ENCODE results near the gene ADGRD1. TPM values are rescaled to one million over a fixed set of nuclear protein-coding genes. Genes with fewer than 3 reads are reported as not detected.

The ADGRD1 gene
- total RNA-seq, 1 experiment from 2014 or later = 0.77 TPM

DNA sequence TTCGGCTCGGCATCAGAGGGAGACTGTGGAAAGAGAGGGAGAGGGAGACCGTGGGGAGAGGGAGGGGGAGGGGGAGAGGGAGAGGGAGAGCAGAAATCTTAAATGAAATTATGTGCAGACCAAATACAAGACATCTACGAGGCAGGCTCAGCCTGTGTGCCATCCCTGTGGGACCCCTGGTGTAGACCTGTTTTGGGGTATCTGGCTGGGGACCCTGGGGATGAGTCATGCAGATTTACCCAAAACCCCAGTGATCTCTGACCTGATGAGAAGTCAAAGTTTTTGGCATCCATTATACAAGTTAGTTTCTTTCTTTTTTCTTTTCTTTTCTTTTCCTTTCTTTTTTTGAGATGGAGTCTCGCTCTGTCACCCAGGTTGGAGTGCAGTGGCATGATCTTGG lies 44.4 kb downstream of the ADGRD1 start:
- no peak for ATAC-seq
- H3K27me3 Mint-ChIP-seq (ENCODE audit: low read depth) = peaks cover 6% of the 10 kb centered on the region
- CTCF ChIA-PET = no interaction called here

DNA sequence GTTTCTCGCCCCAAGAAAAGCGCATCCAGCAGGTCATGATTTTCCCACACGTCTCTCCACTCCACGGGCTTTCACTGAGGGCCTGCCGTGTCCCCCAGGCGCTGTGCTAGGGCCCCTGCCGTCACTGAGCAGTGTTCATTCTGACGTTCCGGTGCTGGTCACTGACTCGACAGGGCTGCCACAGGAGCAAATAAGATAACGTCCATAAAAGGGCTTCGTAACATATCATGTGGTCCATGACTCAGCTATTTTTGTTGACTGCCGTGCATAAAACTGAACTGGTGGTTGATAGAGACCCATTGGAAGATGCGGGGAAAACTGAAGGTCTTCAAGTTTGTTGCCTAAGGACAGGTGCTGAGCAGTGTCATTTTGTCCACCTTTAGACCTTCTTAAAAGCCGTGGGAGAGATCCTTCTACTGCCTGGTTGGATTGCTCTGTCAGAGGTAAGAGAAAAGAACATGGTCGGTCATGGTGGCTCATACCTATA lies 46.3 kb downstream of the ADGRD1 start:
- H3K9me3 Mint-ChIP-seq = peaks cover 30% of the 10 kb centered on the region
- CTCF ChIA-PET = no interaction called here
- H3K27me3 Mint-ChIP-seq (ENCODE audit: low read depth) = peaks cover 6% of the 10 kb centered on the region
- POLR2A ChIA-PET = no interaction called here
- ATAC-seq = no peak
- DNase-seq (ENCODE audit: low spot score) = no peak
- no peaks in the 10 kb centered on the region for H3K4me1 Mint-ChIP-seq
- no peak overlapping the region for H3K27ac Mint-ChIP-seq
- no peak overlapping the region for H3K4me3 Mint-ChIP-seq
- TF ChIP-seq, protein P1, sequence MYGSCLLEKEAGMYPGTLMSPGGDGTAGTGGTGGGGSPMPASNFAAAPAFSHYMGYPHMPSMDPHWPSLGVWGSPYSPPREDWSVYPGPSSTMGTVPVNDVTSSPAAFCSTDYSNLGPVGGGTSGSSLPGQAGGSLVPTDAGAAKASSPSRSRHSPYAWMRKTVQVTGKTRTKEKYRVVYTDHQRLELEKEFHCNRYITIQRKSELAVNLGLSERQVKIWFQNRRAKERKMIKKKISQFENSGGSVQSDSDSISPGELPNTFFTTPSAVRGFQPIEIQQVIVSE (CRISPR knock-in tag; IDR thresholded peaks at IDR 0.05; ENCODE audit: borderline replicate concordance) = no peak
- 0 out of 2 replicates have a peak, but pooled peaks have one; percentile 34 for TF ChIP-seq NFE2L1 (CRISPR knock-in tag; IDR thresholded peaks at IDR 0.05)
- peaks cover 29% of the 10 kb centered on the region for H3K36me3 Mint-ChIP-seq

More for the DNA sequence above, 44.4 kb downstream of the ADGRD1 start:
- no peak for DNase-seq (ENCODE audit: low spot score)
- POLR2A ChIA-PET = no interaction called here
- Mint-ChIP-seq H3K36me3 (peaks cover 29% of the 10 kb centered on the region), H3K27ac (no peak overlapping the region), H3K4me3 (no peak overlapping the region), H3K4me1 (no peaks in the 10 kb centered on the region), H3K9me3 (peaks cover 36% of the 10 kb centered on the region)
- TF ChIP-seq, protein P2, sequence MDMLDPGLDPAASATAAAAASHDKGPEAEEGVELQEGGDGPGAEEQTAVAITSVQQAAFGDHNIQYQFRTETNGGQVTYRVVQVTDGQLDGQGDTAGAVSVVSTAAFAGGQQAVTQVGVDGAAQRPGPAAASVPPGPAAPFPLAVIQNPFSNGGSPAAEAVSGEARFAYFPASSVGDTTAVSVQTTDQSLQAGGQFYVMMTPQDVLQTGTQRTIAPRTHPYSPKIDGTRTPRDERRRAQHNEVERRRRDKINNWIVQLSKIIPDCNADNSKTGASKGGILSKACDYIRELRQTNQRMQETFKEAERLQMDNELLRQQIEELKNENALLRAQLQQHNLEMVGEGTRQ (CRISPR knock-in tag; IDR thresholded peaks at IDR 0.05) = no peak
- TF ChIP-seq FOXP1 (CRISPR knock-in tag; IDR thresholded peaks at IDR 0.05; ENCODE audit: borderline replicate concordance) (no peak), ZNF396 (CRISPR knock-in tag; IDR thresholded peaks at IDR 0.05; ENCODE audit: borderline replicate concordance) (no peak), NR2C2 (CRISPR knock-in tag; IDR thresholded peaks at IDR 0.05) (no peak), RORB (CRISPR knock-in tag; IDR thresholded peaks at IDR 0.05) (no peak), OVOL2 (CRISPR knock-in tag; IDR thresholded peaks at IDR 0.05; ENCODE audit: borderline replicate concordance) (no peak), NFYB (CRISPR knock-in tag; conservative IDR thresholded peaks at IDR 0.05; ENCODE audit: low read depth) (no peak), SMAD3 (CRISPR knock-in tag; IDR thresholded peaks at IDR 0.05; ENCODE audit: borderline replicate concordance) (no peak), ELF4 (CRISPR knock-in tag; IDR thresholded peaks at IDR 0.05; ENCODE audit: low read depth) (no peak), FOXJ3 (CRISPR knock-in tag; IDR thresholded peaks at IDR 0.05; ENCODE audit: borderline replicate concordance) (no peak), IRF2 (CRISPR knock-in tag; IDR thresholded peaks at IDR 0.05; ENCODE audit: borderline replicate concordance, low read depth) (no peak)
- TF ChIP-seq, protein P3, sequence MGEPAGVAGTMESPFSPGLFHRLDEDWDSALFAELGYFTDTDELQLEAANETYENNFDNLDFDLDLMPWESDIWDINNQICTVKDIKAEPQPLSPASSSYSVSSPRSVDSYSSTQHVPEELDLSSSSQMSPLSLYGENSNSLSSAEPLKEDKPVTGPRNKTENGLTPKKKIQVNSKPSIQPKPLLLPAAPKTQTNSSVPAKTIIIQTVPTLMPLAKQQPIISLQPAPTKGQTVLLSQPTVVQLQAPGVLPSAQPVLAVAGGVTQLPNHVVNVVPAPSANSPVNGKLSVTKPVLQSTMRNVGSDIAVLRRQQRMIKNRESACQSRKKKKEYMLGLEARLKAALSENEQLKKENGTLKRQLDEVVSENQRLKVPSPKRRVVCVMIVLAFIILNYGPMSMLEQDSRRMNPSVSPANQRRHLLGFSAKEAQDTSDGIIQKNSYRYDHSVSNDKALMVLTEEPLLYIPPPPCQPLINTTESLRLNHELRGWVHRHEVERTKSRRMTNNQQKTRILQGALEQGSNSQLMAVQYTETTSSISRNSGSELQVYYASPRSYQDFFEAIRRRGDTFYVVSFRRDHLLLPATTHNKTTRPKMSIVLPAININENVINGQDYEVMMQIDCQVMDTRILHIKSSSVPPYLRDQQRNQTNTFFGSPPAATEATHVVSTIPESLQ (CRISPR knock-in tag; IDR thresholded peaks at IDR 0.05) = no peak
- TF ChIP-seq, protein P4, sequence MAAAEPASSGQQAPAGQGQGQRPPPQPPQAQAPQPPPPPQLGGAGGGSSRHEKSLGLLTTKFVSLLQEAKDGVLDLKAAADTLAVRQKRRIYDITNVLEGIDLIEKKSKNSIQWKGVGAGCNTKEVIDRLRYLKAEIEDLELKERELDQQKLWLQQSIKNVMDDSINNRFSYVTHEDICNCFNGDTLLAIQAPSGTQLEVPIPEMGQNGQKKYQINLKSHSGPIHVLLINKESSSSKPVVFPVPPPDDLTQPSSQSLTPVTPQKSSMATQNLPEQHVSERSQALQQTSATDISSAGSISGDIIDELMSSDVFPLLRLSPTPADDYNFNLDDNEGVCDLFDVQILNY (CRISPR knock-in tag; IDR thresholded peaks at IDR 0.05) = no peak
- TF ChIP-seq, protein P5, sequence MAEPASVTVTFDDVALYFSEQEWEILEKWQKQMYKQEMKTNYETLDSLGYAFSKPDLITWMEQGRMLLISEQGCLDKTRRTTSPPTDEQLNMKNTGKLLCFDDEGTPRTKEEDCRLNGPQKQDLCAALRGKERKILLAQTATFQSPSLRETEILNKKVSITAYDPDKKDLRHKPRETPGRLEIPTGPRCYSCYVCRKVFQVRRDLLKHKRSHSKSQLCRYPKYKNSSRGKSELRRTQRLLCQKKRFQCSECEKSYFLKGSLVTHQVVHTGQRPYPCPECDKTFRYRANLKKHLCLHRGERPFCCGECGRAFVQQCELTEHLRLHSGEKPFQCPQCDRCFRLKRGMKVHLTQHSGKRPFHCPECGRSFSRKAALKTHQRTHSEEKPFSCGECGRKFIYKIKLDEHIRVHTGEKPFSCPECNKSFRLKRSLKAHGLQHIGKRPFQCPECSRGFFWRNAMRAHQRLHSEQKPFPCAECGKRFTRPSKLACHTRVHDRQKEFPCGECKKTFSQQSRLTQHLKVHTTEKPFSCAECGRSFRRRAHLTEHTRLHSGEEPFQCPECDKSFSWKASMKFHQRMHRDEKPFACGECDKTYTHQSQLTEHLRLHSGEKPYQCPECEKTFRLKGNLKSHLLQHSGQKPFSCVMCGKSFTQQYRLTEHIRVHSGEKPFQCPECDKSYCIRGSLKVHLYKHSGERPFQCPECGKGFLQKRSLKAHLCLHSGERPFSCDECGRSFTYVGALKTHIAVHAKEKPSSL (CRISPR knock-in tag; conservative IDR thresholded peaks at IDR 0.05) = no peak
- TF ChIP-seq, protein P6, sequence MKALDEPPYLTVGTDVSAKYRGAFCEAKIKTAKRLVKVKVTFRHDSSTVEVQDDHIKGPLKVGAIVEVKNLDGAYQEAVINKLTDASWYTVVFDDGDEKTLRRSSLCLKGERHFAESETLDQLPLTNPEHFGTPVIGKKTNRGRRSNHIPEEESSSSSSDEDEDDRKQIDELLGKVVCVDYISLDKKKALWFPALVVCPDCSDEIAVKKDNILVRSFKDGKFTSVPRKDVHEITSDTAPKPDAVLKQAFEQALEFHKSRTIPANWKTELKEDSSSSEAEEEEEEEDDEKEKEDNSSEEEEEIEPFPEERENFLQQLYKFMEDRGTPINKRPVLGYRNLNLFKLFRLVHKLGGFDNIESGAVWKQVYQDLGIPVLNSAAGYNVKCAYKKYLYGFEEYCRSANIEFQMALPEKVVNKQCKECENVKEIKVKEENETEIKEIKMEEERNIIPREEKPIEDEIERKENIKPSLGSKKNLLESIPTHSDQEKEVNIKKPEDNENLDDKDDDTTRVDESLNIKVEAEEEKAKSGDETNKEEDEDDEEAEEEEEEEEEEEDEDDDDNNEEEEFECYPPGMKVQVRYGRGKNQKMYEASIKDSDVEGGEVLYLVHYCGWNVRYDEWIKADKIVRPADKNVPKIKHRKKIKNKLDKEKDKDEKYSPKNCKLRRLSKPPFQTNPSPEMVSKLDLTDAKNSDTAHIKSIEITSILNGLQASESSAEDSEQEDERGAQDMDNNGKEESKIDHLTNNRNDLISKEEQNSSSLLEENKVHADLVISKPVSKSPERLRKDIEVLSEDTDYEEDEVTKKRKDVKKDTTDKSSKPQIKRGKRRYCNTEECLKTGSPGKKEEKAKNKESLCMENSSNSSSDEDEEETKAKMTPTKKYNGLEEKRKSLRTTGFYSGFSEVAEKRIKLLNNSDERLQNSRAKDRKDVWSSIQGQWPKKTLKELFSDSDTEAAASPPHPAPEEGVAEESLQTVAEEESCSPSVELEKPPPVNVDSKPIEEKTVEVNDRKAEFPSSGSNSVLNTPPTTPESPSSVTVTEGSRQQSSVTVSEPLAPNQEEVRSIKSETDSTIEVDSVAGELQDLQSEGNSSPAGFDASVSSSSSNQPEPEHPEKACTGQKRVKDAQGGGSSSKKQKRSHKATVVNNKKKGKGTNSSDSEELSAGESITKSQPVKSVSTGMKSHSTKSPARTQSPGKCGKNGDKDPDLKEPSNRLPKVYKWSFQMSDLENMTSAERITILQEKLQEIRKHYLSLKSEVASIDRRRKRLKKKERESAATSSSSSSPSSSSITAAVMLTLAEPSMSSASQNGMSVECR (CRISPR knock-in tag; IDR thresholded peaks at IDR 0.05; ENCODE audit: borderline replicate concordance) = no peak

Data from WTC11 (cell line).